GM12878 (cell line): ENCODE data around the gene NUMB. TPM values are rescaled to one million over a fixed set of nuclear protein-coding genes. Genes with fewer than 3 reads are reported as not detected.

Source experiments
- ATAC-seq: fragments of 200-7000 bp; cut with Tn5 transposase; 3 replicates; pipeline ENCODE4 v1.9.1; 2020; ENCODE audit warnings: mild to moderate bottlenecking, moderate library complexity
- BruUV-seq: library from RNA; stranded (reverse); fragments of 400-500 nt; replicated peaks from 2 replicates; lab custom pipeline; 2021; lab: Mats Ljungman, UMichigan
- CTCF ChIA-PET: fragments of 300-600 bp; sonication (Branson Sonifier 250); formaldehyde crosslinking; extraction: SDS; loops from one replicate; lab custom pipeline; 2021; ENCODE audit warnings: inconsistent platforms; lab: Yijun Ruan, JAX
- POLR2A ChIA-PET: fragments of 350-600 bp; formaldehyde crosslinking; extraction: SDS; loops from one replicate; lab custom pipeline; 2021; ENCODE audit warnings: inconsistent platforms; lab: Charles Lee
- RAD21 ChIA-PET: fragments of 300-600 bp; sonication (Branson Sonifier 250); formaldehyde crosslinking; loops from one replicate; lab custom pipeline; 2023; ENCODE audit warnings: antibody characterized with exemption; ENCODE audit not compliant: unreplicated experiment; lab: Charles Lee
- SMC1A ChIA-PET: fragments of 300-600 bp; sonication (Branson Sonifier 250); formaldehyde crosslinking; loops from one replicate; lab custom pipeline; 2023; ENCODE audit not compliant: unreplicated experiment, uncharacterized antibody; lab: Charles Lee
- DNase-seq: peaks from one replicate; pipeline ENCODE4 v3.0.0-alpha.2; 2011; ENCODE audit warnings: low read depth, low spot score
- FAIRE-seq: peaks from 3 replicates; lab custom pipeline; 2011; peaks lifted over from hg19 to GRCh38; lab: Jason Lieb, UNC
- H2AFZ ChIP-seq: 2 replicates; pipeline ENCODE4 v1.6.0; 2011; ENCODE audit warnings: low read depth, low read length, control low read depth; ENCODE audit not compliant: control insufficient read depth
- H3K27ac ChIP-seq: 2 replicates; pipeline ENCODE4 v1.5.1; 2011; ENCODE audit warnings: control low read depth; ENCODE audit not compliant: control insufficient read depth, insufficient read depth
- H3K27me3 ChIP-seq, 2 experiments: replicated peaks in 1 of 2; 2 replicates each; pipeline versions ENCODE4 v1.6.0 to v1.6.1; 2011; ENCODE audit warnings: low read length in 1 of 2; ENCODE audit not compliant: control insufficient read depth in 2 of 2, insufficient read depth in 2 of 2
- H3K36me3 ChIP-seq, 2 experiments: 2 replicates each; pipeline ENCODE4 v1.5.1; 2011; ENCODE audit warnings: low read length in 1 of 2; ENCODE audit not compliant: control insufficient read depth in 2 of 2, insufficient read depth in 2 of 2
- H3K4me1 ChIP-seq: 2 replicates; pipeline ENCODE4 v1.6.1; 2011; ENCODE audit warnings: mild to moderate bottlenecking, low read length, moderate library complexity, mixed read lengths; ENCODE audit not compliant: control insufficient read depth, insufficient read depth
- H3K4me2 ChIP-seq: 2 replicates; pipeline ENCODE4 v1.6.0; 2011; ENCODE audit warnings: control low read depth; ENCODE audit not compliant: control insufficient read depth, insufficient read depth
- H3K4me3 ChIP-seq: fragments of 200-600 bp; sonication (generic); 2 replicates; pipeline ENCODE4 v1.5.1; 2016
- H3K79me2 ChIP-seq: 2 replicates; pipeline ENCODE4 v1.6.0; 2011; ENCODE audit warnings: low read length; ENCODE audit not compliant: control insufficient read depth, insufficient read depth
- H3K9ac ChIP-seq: 2 replicates; pipeline ENCODE4 v1.8.0; 2011; ENCODE audit warnings: low read length, control low read depth, mixed read lengths; ENCODE audit not compliant: control insufficient read depth, insufficient read depth
- H3K9me3 ChIP-seq: replicated peaks from 3 replicates; pipeline ENCODE4 v1.5.1; 2011; ENCODE audit warnings: mild to moderate bottlenecking, low read length; ENCODE audit not compliant: control insufficient read depth, insufficient read depth
- H4K20me1 ChIP-seq: 2 replicates; pipeline ENCODE4 v1.6.0; 2011; ENCODE audit not compliant: control insufficient read depth, insufficient read depth
- EGR1 ChIP-seq, 2 experiments: IDR thresholded peaks; 1 replicate in 1 of 2; 2 replicates in 1 of 2; pipeline ENCODE4 v1.6.1; 2011 to 2012; ENCODE audit warnings: low read depth in 2 of 2, low read length in 2 of 2, borderline replicate concordance in 1 of 2, mild to moderate bottlenecking in 1 of 2, moderate library complexity in 1 of 2
- EP300 ChIP-seq, 2 experiments: fragments of 150-350 bp in 1 of 2; IDR thresholded peaks; 2 replicates each; pipeline ENCODE4 v1.6.1; 2011 to 2012; ENCODE audit warnings: low read depth in 2 of 2, low read length in 2 of 2, borderline replicate concordance in 1 of 2, improper control_type of control experiment in 1 of 2, inconsistent platforms in 1 of 2; ENCODE audit not compliant: control insufficient read depth in 1 of 2
- LARP7 ChIP-seq: fragments of 450-650 bp; IDR thresholded peaks from 2 replicates; pipeline ENCODE4 v1.6.1; 2017; ENCODE audit warnings: mild to moderate bottlenecking
- MTA3 ChIP-seq: IDR thresholded peaks from 2 replicates; pipeline ENCODE4 v1.6.1; 2012; ENCODE audit warnings: low read length, inconsistent platforms, borderline replicate concordance
- SPI1 ChIP-seq: IDR thresholded peaks from 2 replicates; pipeline ENCODE4 v1.6.1; 2011; ENCODE audit warnings: low read depth, mild to moderate bottlenecking, low read length, moderate library complexity, borderline replicate concordance; ENCODE audit not compliant: insufficient read depth
- TCF3 ChIP-seq: IDR thresholded peaks from 2 replicates; pipeline ENCODE4 v1.6.1; 2012; ENCODE audit warnings: low read depth, mild to moderate bottlenecking, low read length, borderline replicate concordance; ENCODE audit not compliant: insufficient read depth
- ZBTB4 ChIP-seq: fragments of 450-650 bp; formaldehyde crosslinking; IDR thresholded peaks from 2 replicates; pipeline ENCODE4 v1.4.0; 2022; ENCODE audit warnings: mild to moderate bottlenecking, moderate library complexity
- WGBS: methylation state at CpG from one replicate; pipeline ENCODE4 v1.1.6; 2016; ENCODE audit warnings: low lambda C conversion rate; ENCODE audit not compliant: insufficient replicate concordance, insufficient coverage; ENCODE audit errors: missing lambda C conversion rate; 5-methylcytosine and 5-hydroxymethylcytosine counted together
- in situ Hi-C: fragments of 300-500 bp; cut with MboI; formaldehyde crosslinking; loops from 9 replicates; pipeline ENCODE4 v1.14.3; 2018; ENCODE audit warnings: mixed read lengths
- intact Hi-C: fragments of 100-400 bp; cut with micrococcal nuclease; formaldehyde crosslinking; loops from one replicate; pipeline ENCODE4 v1.14.2; 2022; ENCODE audit not compliant: unreplicated experiment
- polyA plus RNA-seq, 11 experiments: library from polyadenylated mRNA; depleted of rRNA in 4 of 11; unstranded in 6 of 11; stranded (reverse) in 5 of 11; fragments of >200 nt; fragmentation: Nextera tagmentation in 4 of 11; fragmentation: Illumina TruSeq in 1 of 11; extraction: Ambion mirVana in 4 of 11; extraction: Trizol in 1 of 11; gene quantifications; 1 replicate in 1 of 11; 2 replicates in 10 of 11; pipeline versions ENCODE4 v1.2.1 to v1.2.3, GENCODE V29; 2011 to 2016; ENCODE audit warnings: inconsistent platforms in 2 of 11, missing spikeins in 2 of 11, low read depth in 1 of 11
- total RNA-seq, 4 experiments: library from RNA; depleted of rRNA in 3 of 4; stranded (reverse); fragments of >200 nt in 3 of 4; fragmentation: Illumina TruSeq in 1 of 4; extraction: Trizol in 1 of 4; gene quantifications; 2 replicates each; pipeline versions ENCODE4 v1.2.1 to v1.2.3, GENCODE V29; 2013 to 2021
- TF ChIP-seq, protein P1 (sequence below): IDR thresholded peaks from 2 replicates; pipeline ENCODE4 v1.6.1; 2012; ENCODE audit warnings: low read depth, low read length, improper control_type of control experiment
- TF ChIP-seq, protein P2 (sequence below): IDR thresholded peaks from 2 replicates; pipeline ENCODE4 v1.6.1; 2012; ENCODE audit warnings: low read length, inconsistent platforms
- TF ChIP-seq, protein P3 (sequence below): fragments of 450-650 bp; formaldehyde crosslinking; IDR thresholded peaks from 2 replicates; pipeline ENCODE4 v1.4.0; 2020; ENCODE audit warnings: mild to moderate bottlenecking, moderate library complexity

Gene NUMB
- total and polyA plus RNA-seq, 10 of the 15 experiments (the other 5 are each of a cell fraction or from before 2014, with no cell fraction given), result 22.0 to 147 (median 48.9) TPM

GRCh38 chr14:73252491-73253322, 205.6 kb downstream of the NUMB start:
- in situ Hi-C loops, result no loop called here
- no TSS peak for BruUV-seq
- Histone ChIP-seq H3K79me2 (no peaks in the 10 kb centered on the region), H3K36me3 (no peaks in the 10 kb centered on the region; a peak in 1 of 4 replicates), H2AFZ (no peak overlapping the region), H3K4me3 (no peak overlapping the region), H3K9ac (no peak overlapping the region), H3K27me3 (no peaks in the 10 kb centered on the region), H3K4me1 (peaks cover 14% of the 10 kb centered on the region), H4K20me1 (no peaks in the 10 kb centered on the region), H3K27ac (no peak overlapping the region), H3K9me3 (no peaks in the 10 kb centered on the region), H3K4me2 (no peak overlapping the region)
- SMC1A ChIA-PET, result no interaction called here
- 77% methylated on average over 28 of the region's 29 CpGs for WGBS
- TF ChIP-seq, protein P1, sequence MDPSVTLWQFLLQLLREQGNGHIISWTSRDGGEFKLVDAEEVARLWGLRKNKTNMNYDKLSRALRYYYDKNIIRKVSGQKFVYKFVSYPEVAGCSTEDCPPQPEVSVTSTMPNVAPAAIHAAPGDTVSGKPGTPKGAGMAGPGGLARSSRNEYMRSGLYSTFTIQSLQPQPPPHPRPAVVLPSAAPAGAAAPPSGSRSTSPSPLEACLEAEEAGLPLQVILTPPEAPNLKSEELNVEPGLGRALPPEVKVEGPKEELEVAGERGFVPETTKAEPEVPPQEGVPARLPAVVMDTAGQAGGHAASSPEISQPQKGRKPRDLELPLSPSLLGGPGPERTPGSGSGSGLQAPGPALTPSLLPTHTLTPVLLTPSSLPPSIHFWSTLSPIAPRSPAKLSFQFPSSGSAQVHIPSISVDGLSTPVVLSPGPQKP, result no peak
- TF ChIP-seq, protein P2, sequence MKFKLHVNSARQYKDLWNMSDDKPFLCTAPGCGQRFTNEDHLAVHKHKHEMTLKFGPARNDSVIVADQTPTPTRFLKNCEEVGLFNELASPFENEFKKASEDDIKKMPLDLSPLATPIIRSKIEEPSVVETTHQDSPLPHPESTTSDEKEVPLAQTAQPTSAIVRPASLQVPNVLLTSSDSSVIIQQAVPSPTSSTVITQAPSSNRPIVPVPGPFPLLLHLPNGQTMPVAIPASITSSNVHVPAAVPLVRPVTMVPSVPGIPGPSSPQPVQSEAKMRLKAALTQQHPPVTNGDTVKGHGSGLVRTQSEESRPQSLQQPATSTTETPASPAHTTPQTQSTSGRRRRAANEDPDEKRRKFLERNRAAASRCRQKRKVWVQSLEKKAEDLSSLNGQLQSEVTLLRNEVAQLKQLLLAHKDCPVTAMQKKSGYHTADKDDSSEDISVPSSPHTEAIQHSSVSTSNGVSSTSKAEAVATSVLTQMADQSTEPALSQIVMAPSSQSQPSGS, result no peak
- no peak for TF ChIP-seq EP300 (IDR thresholded peaks at IDR 0.05; ENCODE audit: borderline replicate concordance in 1 of 2, control insufficient read depth in 1 of 2, low read depth in 2 of 2, low read length in 2 of 2)
- TF ChIP-seq EGR1 (IDR thresholded peaks at IDR 0.05; ENCODE audit: borderline replicate concordance in 1 of 2, low read depth in 2 of 2, low read length in 2 of 2), result no peak
- no peak for TF ChIP-seq SPI1
- TF ChIP-seq, protein P3, sequence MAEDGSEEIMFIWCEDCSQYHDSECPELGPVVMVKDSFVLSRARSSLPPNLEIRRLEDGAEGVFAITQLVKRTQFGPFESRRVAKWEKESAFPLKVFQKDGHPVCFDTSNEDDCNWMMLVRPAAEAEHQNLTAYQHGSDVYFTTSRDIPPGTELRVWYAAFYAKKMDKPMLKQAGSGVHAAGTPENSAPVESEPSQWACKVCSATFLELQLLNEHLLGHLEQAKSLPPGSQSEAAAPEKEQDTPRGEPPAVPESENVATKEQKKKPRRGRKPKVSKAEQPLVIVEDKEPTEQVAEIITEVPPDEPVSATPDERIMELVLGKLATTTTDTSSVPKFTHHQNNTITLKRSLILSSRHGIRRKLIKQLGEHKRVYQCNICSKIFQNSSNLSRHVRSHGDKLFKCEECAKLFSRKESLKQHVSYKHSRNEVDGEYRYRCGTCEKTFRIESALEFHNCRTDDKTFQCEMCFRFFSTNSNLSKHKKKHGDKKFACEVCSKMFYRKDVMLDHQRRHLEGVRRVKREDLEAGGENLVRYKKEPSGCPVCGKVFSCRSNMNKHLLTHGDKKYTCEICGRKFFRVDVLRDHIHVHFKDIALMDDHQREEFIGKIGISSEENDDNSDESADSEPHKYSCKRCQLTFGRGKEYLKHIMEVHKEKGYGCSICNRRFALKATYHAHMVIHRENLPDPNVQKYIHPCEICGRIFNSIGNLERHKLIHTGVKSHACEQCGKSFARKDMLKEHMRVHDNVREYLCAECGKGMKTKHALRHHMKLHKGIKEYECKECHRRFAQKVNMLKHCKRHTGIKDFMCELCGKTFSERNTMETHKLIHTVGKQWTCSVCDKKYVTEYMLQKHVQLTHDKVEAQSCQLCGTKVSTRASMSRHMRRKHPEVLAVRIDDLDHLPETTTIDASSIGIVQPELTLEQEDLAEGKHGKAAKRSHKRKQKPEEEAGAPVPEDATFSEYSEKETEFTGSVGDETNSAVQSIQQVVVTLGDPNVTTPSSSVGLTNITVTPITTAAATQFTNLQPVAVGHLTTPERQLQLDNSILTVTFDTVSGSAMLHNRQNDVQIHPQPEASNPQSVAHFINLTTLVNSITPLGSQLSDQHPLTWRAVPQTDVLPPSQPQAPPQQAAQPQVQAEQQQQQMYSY (CRISPR knock-in tag), result no peak
- TF ChIP-seq LARP7, result no peak
- no peak for TF ChIP-seq ZBTB4 (CRISPR knock-in tag)
- no peak for TF ChIP-seq MTA3
- no peak for TF ChIP-seq TCF3
- POLR2A ChIA-PET, result no interaction called here
- FAIRE-seq, result no peak
- CTCF ChIA-PET, result no interaction called here
- intact Hi-C loops, result no loop called here
- ATAC-seq, result no peak
- RAD21 ChIA-PET, result no interaction called here
- DNase-seq, result no peak
